ENCODE data around the gene COL4A6. TPM values are rescaled to one million over a fixed set of nuclear protein-coding genes. Genes with fewer than 3 reads are reported as not detected.

Gene COL4A6
- total RNA-seq, 1 donor from 2014 or later = 40.5 TPM

DNA sequence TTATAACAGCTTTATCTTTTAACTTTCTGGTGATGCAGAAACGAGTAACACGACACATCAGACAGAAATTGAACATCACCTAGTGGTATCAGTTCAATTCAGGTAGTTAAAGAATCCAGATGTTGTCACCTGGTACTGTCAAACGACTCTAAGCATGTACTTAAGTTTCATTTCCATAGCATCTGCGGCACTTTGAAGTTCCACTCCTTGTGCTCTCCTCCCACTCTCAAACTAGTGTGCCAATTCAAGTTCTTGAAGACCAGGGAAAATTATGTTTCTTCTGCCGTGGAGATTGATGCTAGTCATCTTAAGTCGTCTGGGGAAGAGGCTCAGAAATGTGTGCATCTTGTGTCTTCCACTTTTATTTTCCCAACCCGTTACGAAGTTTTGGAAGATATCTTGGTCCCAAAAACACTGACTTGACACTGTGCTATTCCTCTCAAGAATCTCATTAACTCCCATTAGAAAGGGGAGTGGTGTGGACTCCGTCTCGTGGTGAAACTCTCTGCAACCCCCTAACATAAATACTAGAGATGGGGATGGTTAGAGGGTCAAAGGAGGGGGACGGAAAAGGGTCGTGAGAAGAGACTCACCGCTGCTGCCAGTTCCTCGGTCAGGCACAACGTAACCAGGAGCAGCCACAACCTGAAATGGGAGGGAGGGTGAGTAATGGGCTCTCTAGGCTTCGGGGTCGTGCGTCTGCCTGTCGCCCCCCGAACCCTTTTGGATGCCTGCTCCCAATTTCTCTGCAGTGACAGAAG, 693 bp downstream of the COL4A6 start:
- peak overlapping the region; percentile 100 for H3K4me3 Mint-ChIP-seq
- Histone ChIP-seq H3K9ac (no peak overlapping the region), H3K36me3 (no peaks in the 10 kb centered on the region), H3K79me2 (ENCODE audit: low read depth) (peaks cover 49% of the 10 kb centered on the region), H3K27ac (no peak overlapping the region), H3K4me1 (peaks cover 31% of the 10 kb centered on the region), H4K20me1 (ENCODE audit: low read depth) (no peaks in the 10 kb centered on the region), H3K4me3 (peak overlapping the region; percentile 84), H3K4me2 (peak overlapping the region; percentile 91), H3F3A (ENCODE audit: low read depth) (peaks cover 30% of the 10 kb centered on the region), H2AFZ (replicated peaks) (peak overlapping the region; percentile 82), H3K9me3 (ENCODE audit: low read depth) (no peaks in the 10 kb centered on the region), H3K27me3 (no peaks in the 10 kb centered on the region)
- no peak for TF ChIP-seq EZH2phosphoT487 (IDR thresholded peaks at IDR 0.05)
- TF ChIP-seq EZH2 (IDR thresholded peaks at IDR 0.05) = no peak
- peaks cover 35% of the 10 kb centered on the region for H3K4me1 Mint-ChIP-seq
- H3K9me3 Mint-ChIP-seq = no peaks in the 10 kb centered on the region
- H3K36me3 Mint-ChIP-seq = peaks cover 12% of the 10 kb centered on the region
- peak; percentile 37 for DNase-seq (ENCODE audit: low spot score)
- peaks cover 5% of the 10 kb centered on the region for H3K27me3 Mint-ChIP-seq (ENCODE audit: insufficient read depth, low read depth)
- H3K27ac Mint-ChIP-seq = peak overlapping the region; percentile 78

DNA sequence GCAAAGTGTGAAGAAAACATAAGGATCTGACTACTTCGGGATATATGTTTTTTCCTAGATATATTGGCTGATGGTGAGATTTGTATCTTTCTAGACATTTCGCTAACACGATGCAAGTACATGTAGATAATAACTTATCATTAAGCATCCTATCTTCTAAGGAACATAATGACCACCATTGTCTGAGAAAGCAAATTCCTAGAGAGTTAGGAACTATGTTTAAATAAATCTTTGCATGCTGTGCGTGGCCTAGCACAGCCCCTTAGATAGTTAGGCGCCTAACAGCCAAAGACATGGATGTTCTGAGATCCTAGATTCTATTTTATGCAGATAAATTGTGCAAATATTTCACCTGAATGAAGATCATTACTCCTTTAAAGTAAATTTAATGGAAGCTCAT, 3.0 kb downstream of the COL4A6 start:
- peaks cover 26% of the 10 kb centered on the region for H3K79me2 ChIP-seq (ENCODE audit: low read depth)
- H3K9ac ChIP-seq = no peak overlapping the region
- H3K9me3 ChIP-seq (ENCODE audit: low read depth) = no peaks in the 10 kb centered on the region
- H4K20me1 ChIP-seq (ENCODE audit: low read depth) = no peaks in the 10 kb centered on the region
- peaks cover 28% of the 10 kb centered on the region for H3K4me1 Mint-ChIP-seq
- no peak for DNase-seq (ENCODE audit: low spot score)
- H3K27ac Mint-ChIP-seq = no peak overlapping the region
- H3F3A ChIP-seq (ENCODE audit: low read depth) = peaks cover 18% of the 10 kb centered on the region
- H3K4me2 ChIP-seq = peak overlapping the region; percentile 91
- H2AFZ ChIP-seq (replicated peaks) = no peak overlapping the region
- TF ChIP-seq EZH2phosphoT487 (IDR thresholded peaks at IDR 0.05) (no peak), EZH2 (IDR thresholded peaks at IDR 0.05) (no peak)
- TF ChIP-seq, protein P1, sequence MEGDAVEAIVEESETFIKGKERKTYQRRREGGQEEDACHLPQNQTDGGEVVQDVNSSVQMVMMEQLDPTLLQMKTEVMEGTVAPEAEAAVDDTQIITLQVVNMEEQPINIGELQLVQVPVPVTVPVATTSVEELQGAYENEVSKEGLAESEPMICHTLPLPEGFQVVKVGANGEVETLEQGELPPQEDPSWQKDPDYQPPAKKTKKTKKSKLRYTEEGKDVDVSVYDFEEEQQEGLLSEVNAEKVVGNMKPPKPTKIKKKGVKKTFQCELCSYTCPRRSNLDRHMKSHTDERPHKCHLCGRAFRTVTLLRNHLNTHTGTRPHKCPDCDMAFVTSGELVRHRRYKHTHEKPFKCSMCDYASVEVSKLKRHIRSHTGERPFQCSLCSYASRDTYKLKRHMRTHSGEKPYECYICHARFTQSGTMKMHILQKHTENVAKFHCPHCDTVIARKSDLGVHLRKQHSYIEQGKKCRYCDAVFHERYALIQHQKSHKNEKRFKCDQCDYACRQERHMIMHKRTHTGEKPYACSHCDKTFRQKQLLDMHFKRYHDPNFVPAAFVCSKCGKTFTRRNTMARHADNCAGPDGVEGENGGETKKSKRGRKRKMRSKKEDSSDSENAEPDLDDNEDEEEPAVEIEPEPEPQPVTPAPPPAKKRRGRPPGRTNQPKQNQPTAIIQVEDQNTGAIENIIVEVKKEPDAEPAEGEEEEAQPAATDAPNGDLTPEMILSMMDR (IDR thresholded peaks at IDR 0.05) = no peak
- no peaks in the 10 kb centered on the region for H3K36me3 ChIP-seq
- peak overlapping the region; percentile 82 for H3K4me3 Mint-ChIP-seq
- H3K4me1 ChIP-seq = peaks cover 31% of the 10 kb centered on the region
- H3K27me3 ChIP-seq = no peaks in the 10 kb centered on the region
- peak overlapping the region; percentile 30 for H3K4me3 ChIP-seq
- peaks cover 5% of the 10 kb centered on the region for H3K27me3 Mint-ChIP-seq (ENCODE audit: insufficient read depth, low read depth)
- peaks cover 27% of the 10 kb centered on the region for H3K36me3 Mint-ChIP-seq
- H3K9me3 Mint-ChIP-seq = no peaks in the 10 kb centered on the region
- H3K27ac ChIP-seq = no peak overlapping the region

GRCh38 chrX:108426262-108426661, 12.0 kb downstream of the COL4A6 start:
- H3K27me3 Mint-ChIP-seq (ENCODE audit: insufficient read depth, low read depth) = no peaks in the 10 kb centered on the region
- TF ChIP-seq, protein P1 (IDR thresholded peaks at IDR 0.05) = no peak
- TF ChIP-seq EZH2phosphoT487 (IDR thresholded peaks at IDR 0.05) = no peak
- TF ChIP-seq EZH2 (IDR thresholded peaks at IDR 0.05) = no peak
- no peak overlapping the region for H2AFZ ChIP-seq (replicated peaks)

DNA sequence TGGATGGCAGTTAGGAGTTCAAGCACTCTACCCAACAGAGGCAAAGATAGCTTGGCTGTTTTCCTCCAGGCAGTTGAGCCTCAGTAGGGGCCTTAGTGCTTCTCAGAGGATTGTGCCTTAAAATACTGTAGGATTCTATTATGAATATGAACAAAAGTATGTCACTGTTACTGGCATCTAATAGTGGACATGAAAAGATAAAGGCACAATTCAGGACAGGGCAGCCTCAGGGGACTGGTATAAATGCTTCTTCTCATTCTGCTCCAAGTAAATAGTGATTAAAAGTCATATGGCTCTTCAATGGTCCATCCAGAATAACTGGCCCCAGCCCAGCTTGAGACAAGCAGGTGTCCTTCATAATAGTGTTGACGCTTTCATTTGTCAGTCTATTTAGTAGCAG, 17.7 kb downstream of the COL4A6 start:
- TF ChIP-seq EZH2phosphoT487 (IDR thresholded peaks at IDR 0.05) (no peak), EZH2 (IDR thresholded peaks at IDR 0.05) (no peak)
- TF ChIP-seq, protein P1 (IDR thresholded peaks at IDR 0.05) = no peak
- Histone ChIP-seq H3K9ac (no peak overlapping the region), H3K27me3 (no peaks in the 10 kb centered on the region), H4K20me1 (ENCODE audit: low read depth) (no peaks in the 10 kb centered on the region), H2AFZ (replicated peaks) (no peak overlapping the region), H3K4me3 (no peak overlapping the region), H3K4me2 (no peak overlapping the region), H3K36me3 (no peaks in the 10 kb centered on the region), H3K27ac (no peak overlapping the region), H3K4me1 (peaks cover 16% of the 10 kb centered on the region), H3K79me2 (ENCODE audit: low read depth) (no peaks in the 10 kb centered on the region), H3F3A (ENCODE audit: low read depth) (no peaks in the 10 kb centered on the region), H3K9me3 (ENCODE audit: low read depth) (no peaks in the 10 kb centered on the region)
- DNase-seq (ENCODE audit: low spot score) = no peak
- Mint-ChIP-seq H3K36me3 (peaks cover 20% of the 10 kb centered on the region), H3K27me3 (ENCODE audit: insufficient read depth, low read depth) (no peaks in the 10 kb centered on the region), H3K9me3 (no peaks in the 10 kb centered on the region), H3K4me3 (no peak overlapping the region), H3K4me1 (peaks cover 28% of the 10 kb centered on the region), H3K27ac (no peak overlapping the region)

More at GRCh38 chrX:108426262-108426661, 12.0 kb downstream of the COL4A6 start:
- Histone ChIP-seq H3K4me1 (peaks cover 8% of the 10 kb centered on the region), H3F3A (ENCODE audit: low read depth) (no peaks in the 10 kb centered on the region), H3K27me3 (no peaks in the 10 kb centered on the region), H3K79me2 (ENCODE audit: low read depth) (no peaks in the 10 kb centered on the region), H3K4me2 (peak overlapping the region; percentile 36), H4K20me1 (ENCODE audit: low read depth) (no peaks in the 10 kb centered on the region), H3K9me3 (ENCODE audit: low read depth) (no peaks in the 10 kb centered on the region), H3K27ac (no peak overlapping the region), H3K36me3 (peaks cover 4% of the 10 kb centered on the region), H3K4me3 (no peak overlapping the region), H3K9ac (no peak overlapping the region)
- H3K4me1 Mint-ChIP-seq = peaks cover 17% of the 10 kb centered on the region
- no peak overlapping the region for H3K4me3 Mint-ChIP-seq
- peak; percentile 62 for DNase-seq (ENCODE audit: low spot score)
- H3K9me3 Mint-ChIP-seq = no peaks in the 10 kb centered on the region
- peaks cover 48% of the 10 kb centered on the region for H3K36me3 Mint-ChIP-seq
- peak overlapping the region; percentile 26 for H3K27ac Mint-ChIP-seq

Data from neural progenitor cell (in vitro differentiated cells).